Smooth muscle cell (in vitro differentiated cells): ENCODE results near the gene ZNF789. TPM values are rescaled to one million over a fixed set of nuclear protein-coding genes. Genes with fewer than 3 reads are reported as not detected.

Experiments used
- DNase-seq: peaks from one replicate; lab custom pipeline; 2025; ENCODE audit not compliant: unreplicated experiment; lab: John Stamatoyannopoulos, UW
- H2AFZ ChIP-seq: fragments of 200-600 bp; sonication (generic); 2 replicates; pipeline ENCODE4 v1.6.0; 2016; ENCODE audit warnings: antibody characterized with exemption, low read depth, mild to moderate bottlenecking
- H3F3A ChIP-seq: fragments of 200-600 bp; sonication (generic); 2 replicates; pipeline ENCODE4 v1.6.0; 2017; ENCODE audit warnings: antibody characterized with exemption, low read depth
- H3K27ac ChIP-seq: fragments of 200-600 bp; sonication (generic); 2 replicates; pipeline ENCODE4 v1.5.1; 2016; ENCODE audit warnings: low read depth, mild to moderate bottlenecking
- H3K27me3 ChIP-seq: fragments of 200-600 bp; sonication (generic); 2 replicates; pipeline ENCODE4 v1.6.1; 2016; ENCODE audit warnings: low read depth, mild to moderate bottlenecking
- H3K36me3 ChIP-seq: fragments of 200-600 bp; sonication (generic); 2 replicates; pipeline ENCODE4 v1.5.1; 2016; ENCODE audit warnings: low read depth
- H3K4me1 ChIP-seq: fragments of 200-600 bp; sonication (generic); 2 replicates; pipeline ENCODE4 v1.5.1; 2016; ENCODE audit warnings: low read depth
- H3K4me2 ChIP-seq: fragments of 200-600 bp; sonication (generic); 2 replicates; pipeline ENCODE4 v1.6.0; 2016; ENCODE audit warnings: mild to moderate bottlenecking
- H3K4me3 ChIP-seq: fragments of 200-600 bp; sonication (generic); 2 replicates; pipeline ENCODE4 v1.5.1; 2016; ENCODE audit warnings: mild to moderate bottlenecking
- H3K79me2 ChIP-seq: fragments of 200-600 bp; sonication (generic); 2 replicates; pipeline ENCODE4 v1.6.0; 2016; ENCODE audit warnings: low read depth, mild to moderate bottlenecking
- H3K9ac ChIP-seq: fragments of 200-600 bp; sonication (generic); 2 replicates; pipeline ENCODE4 v1.6.0; 2016; ENCODE audit warnings: low read depth
- H3K9me3 ChIP-seq: fragments of 200-600 bp; sonication (generic); replicated peaks from 2 replicates; pipeline ENCODE4 v1.5.1; 2016; ENCODE audit warnings: low read depth
- H4K20me1 ChIP-seq: fragments of 200-600 bp; sonication (generic); 2 replicates; pipeline ENCODE4 v1.6.0; 2016; ENCODE audit warnings: low read depth
- CTCF ChIP-seq: fragments of 200-600 bp; sonication (generic); IDR thresholded peaks from 2 replicates; pipeline ENCODE4 v1.5.1; 2017; ENCODE audit warnings: borderline replicate concordance, mild to moderate bottlenecking, antibody characterized with exemption; ENCODE audit not compliant: insufficient read depth, poor library complexity, severe bottlenecking
- WGBS: methylation state at CpG from one replicate; pipeline ENCODE4 v1.1.7; 2016; ENCODE audit warnings: low lambda C conversion rate; 5-methylcytosine and 5-hydroxymethylcytosine counted together
- polyA plus RNA-seq: library from polyadenylated mRNA; unstranded; fragments of >200 nt; fragmentation: Nextera tagmentation; extraction: Ambion mirVana; gene quantifications from 2 replicates; pipeline ENCODE4 v1.2.1, GENCODE V29; 2016
- total RNA-seq: library from RNA; depleted of rRNA; stranded (reverse); fragments of >200 nt; gene quantifications from 2 replicates; pipeline ENCODE4 v1.2.3, GENCODE V29; 2014

ZNF789 gene
- total and polyA plus RNA-seq, 2 experiments from 2014 or later = 2.2 to 2.5 TPM

GRCh38 chr7:99525713-99526440, 53.2 kb downstream of the ZNF789 start:
- Histone ChIP-seq H3K27ac (no peak overlapping the region), H3K9me3 (peaks cover 19% of the 10 kb centered on the region), H4K20me1 (no peaks in the 10 kb centered on the region), H3K4me2 (no peak overlapping the region), H3K27me3 (no peaks in the 10 kb centered on the region), H3F3A (no peaks in the 10 kb centered on the region), H2AFZ (no peak overlapping the region), H3K4me1 (no peaks in the 10 kb centered on the region), H3K79me2 (no peaks in the 10 kb centered on the region), H3K4me3 (no peak overlapping the region), H3K36me3 (peaks cover 31% of the 10 kb centered on the region), H3K9ac (no peak overlapping the region)
- no peak for DNase-seq
- WGBS = 97% methylated on average over 21 of the region's 21 CpGs
- no peak for TF ChIP-seq CTCF

DNA sequence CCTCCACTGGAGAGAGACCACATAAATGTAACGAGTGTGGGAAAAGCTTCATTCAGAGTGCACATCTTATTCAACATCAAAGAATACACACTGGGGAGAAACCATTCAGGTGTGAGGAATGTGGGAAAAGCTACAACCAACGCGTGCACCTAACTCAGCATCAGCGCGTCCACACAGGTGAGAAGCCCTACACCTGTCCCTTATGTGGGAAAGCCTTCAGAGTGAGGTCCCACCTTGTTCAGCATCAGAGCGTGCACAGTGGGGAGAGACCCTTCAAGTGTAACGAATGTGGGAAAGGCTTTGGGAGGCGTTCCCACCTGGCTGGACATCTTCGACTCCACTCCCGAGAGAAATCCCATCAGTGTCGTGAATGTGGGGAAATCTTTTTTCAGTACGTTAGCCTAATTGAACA, 58.7 kb downstream of the ZNF789 start:
- no peaks in the 10 kb centered on the region for H3F3A ChIP-seq
- H3K79me2 ChIP-seq = no peaks in the 10 kb centered on the region
- DNase-seq = no peak
- no peaks in the 10 kb centered on the region for H3K27me3 ChIP-seq
- no peak overlapping the region for H3K4me3 ChIP-seq
- no peak overlapping the region for H3K9ac ChIP-seq
- no peak overlapping the region for H3K4me2 ChIP-seq
- no peaks in the 10 kb centered on the region for H4K20me1 ChIP-seq
- H2AFZ ChIP-seq = no peak overlapping the region
- no peak for TF ChIP-seq CTCF
- 98% methylated on average over 12 of the region's 12 CpGs for WGBS
- H3K4me1 ChIP-seq = no peaks in the 10 kb centered on the region
- H3K27ac ChIP-seq = no peak overlapping the region
- H3K9me3 ChIP-seq = peaks cover 42% of the 10 kb centered on the region
- H3K36me3 ChIP-seq = peaks cover 48% of the 10 kb centered on the region

- Histone ChIP-seq H2AFZ (no peak overlapping the region), H3K36me3 (peaks cover 26% of the 10 kb centered on the region), H3K27me3 (no peaks in the 10 kb centered on the region), H3K27ac (no peak overlapping the region), H3K4me3 (no peak overlapping the region), H3K79me2 (no peaks in the 10 kb centered on the region), H3K4me1 (no peaks in the 10 kb centered on the region), H3F3A (no peaks in the 10 kb centered on the region), H3K4me2 (no peak overlapping the region), H3K9me3 (peaks cover 28% of the 10 kb centered on the region), H3K9ac (no peak overlapping the region), H4K20me1 (no peaks in the 10 kb centered on the region)
- 95% methylated on average over 2 of the region's 2 CpGs for WGBS
- DNase-seq = no peak
- TF ChIP-seq CTCF = no peak
Measured at GRCh38 chr7:99535667-99536066, 63.0 kb downstream of the ZNF789 start.

Other genes with a start within 250 kb of the ZNF789 start
- not detected in 2 replicates for gene MYH16, start 200.1 kb upstream of the ZNF789 start, total RNA-seq
- not detected in 2 replicates for gene MYH16, start 200.1 kb upstream of the ZNF789 start, polyA plus RNA-seq
- gene ARPC1A, start 147.0 kb upstream of the ZNF789 start, total RNA-seq = 80.8 and 85.0 TPM in 2 replicates
- gene ARPC1A, start 147.0 kb upstream of the ZNF789 start, polyA plus RNA-seq = 109 and 113 TPM in 2 replicates
- 105 and 167 TPM in 2 replicates for gene ARPC1B, start 98.2 kb upstream of the ZNF789 start, total RNA-seq
- gene ARPC1B, start 98.2 kb upstream of the ZNF789 start, polyA plus RNA-seq = 204 and 225 TPM in 2 replicates
- 57.5 and 89.4 TPM in 2 replicates for gene PDAP1, start 64.3 kb upstream of the ZNF789 start, total RNA-seq
- gene PDAP1, start 64.3 kb upstream of the ZNF789 start, polyA plus RNA-seq = 77.3 and 82.1 TPM in 2 replicates
- gene BUD31, start 63.9 kb upstream of the ZNF789 start, total RNA-seq = 97.2 and 133 TPM in 2 replicates
- 222 and 249 TPM in 2 replicates for gene BUD31, start 63.9 kb upstream of the ZNF789 start, polyA plus RNA-seq
- 2.7 and 10.8 TPM in 2 replicates for gene PTCD1, start 34.1 kb upstream of the ZNF789 start, total RNA-seq
- gene PTCD1, start 34.1 kb upstream of the ZNF789 start, polyA plus RNA-seq = 4.5 and 6.6 TPM in 2 replicates
- gene CPSF4, start 33.9 kb upstream of the ZNF789 start, total RNA-seq = 23.6 and 27.1 TPM in 2 replicates
- 30.3 and 37.0 TPM in 2 replicates for gene CPSF4, start 33.9 kb upstream of the ZNF789 start, polyA plus RNA-seq
- gene ATP5MF, start 6.7 kb upstream of the ZNF789 start, total RNA-seq = 1,182 and 2,081 TPM in 2 replicates
- 698 and 730 TPM in 2 replicates for gene ATP5MF, start 6.7 kb upstream of the ZNF789 start, polyA plus RNA-seq
- 14.6 and 27.7 TPM in 2 replicates for gene ZNF394, start 27.4 kb downstream of the ZNF789 start, total RNA-seq
- gene ZNF394, start 27.4 kb downstream of the ZNF789 start, polyA plus RNA-seq = 13.2 and 21.2 TPM in 2 replicates
- gene ZKSCAN5, start 31.8 kb downstream of the ZNF789 start, total RNA-seq = 16.5 and 20.2 TPM in 2 replicates
- 7.6 and 8.4 TPM in 2 replicates for gene ZKSCAN5, start 31.8 kb downstream of the ZNF789 start, polyA plus RNA-seq
- 10.0 and 12.8 TPM in 2 replicates for gene FAM200A, start 79.2 kb downstream of the ZNF789 start, total RNA-seq
- gene FAM200A, start 79.2 kb downstream of the ZNF789 start, polyA plus RNA-seq = 5.9 and 8.1 TPM in 2 replicates
- gene ZNF655, start 85.8 kb downstream of the ZNF789 start, total RNA-seq = 55.5 and 67.2 TPM in 2 replicates
- gene ZNF655, start 85.8 kb downstream of the ZNF789 start, polyA plus RNA-seq = 21.6 and 33.4 TPM in 2 replicates
- gene TMEM225B, start 125.4 kb downstream of the ZNF789 start, total RNA-seq = 3.3 and 4.7 TPM in 2 replicates
- 3.6 and 5.4 TPM in 2 replicates for gene TMEM225B, start 125.4 kb downstream of the ZNF789 start, polyA plus RNA-seq
- 8.0 and 11.5 TPM in 2 replicates for gene ZSCAN25, start 144.1 kb downstream of the ZNF789 start, total RNA-seq
- gene ZSCAN25, start 144.1 kb downstream of the ZNF789 start, polyA plus RNA-seq = 6.2 and 10.0 TPM in 2 replicates
- not detected in 2 replicates for gene CYP3A5, start 207.1 kb downstream of the ZNF789 start, total RNA-seq
- 0.19 and 0.57 TPM in 2 replicates for gene CYP3A5, start 207.1 kb downstream of the ZNF789 start, polyA plus RNA-seq